Parathyroid adenoma (tissue), 2 donors: Measurements from ENCODE around the gene TYRO3.

ENCODE experiments used
- H2AFZ ChIP-seq: fragments of 300-600 bp; sonication (generic); one replicate; pipeline ENCODE4 v1.7.0; 2017; ENCODE audit warnings: antibody characterized with exemption, mild to moderate bottlenecking
- H3K27ac ChIP-seq: fragments of 300-600 bp; sonication (generic); one replicate; pipeline ENCODE4 v1.7.0; 2017
- H3K27me3 ChIP-seq: fragments of 300-600 bp; sonication (generic); one replicate; pipeline ENCODE4 v1.7.0; 2017; ENCODE audit warnings: low read length; ENCODE audit not compliant: control insufficient read depth, insufficient read depth
- H3K36me3 ChIP-seq: fragments of 300-600 bp; sonication (generic); one replicate; pipeline ENCODE4 v1.7.0; 2017; ENCODE audit warnings: low read length; ENCODE audit not compliant: control insufficient read depth, insufficient read depth
- H3K4me1 ChIP-seq: fragments of 300-600 bp; sonication (generic); one replicate; pipeline ENCODE4 v1.7.0; 2017; ENCODE audit warnings: control low read depth
- H3K4me2 ChIP-seq: fragments of 300-600 bp; sonication (generic); one replicate; pipeline ENCODE4 v1.7.0; 2017; ENCODE audit warnings: low read length
- H3K4me3 ChIP-seq: fragments of 300-600 bp; sonication (generic); one replicate; pipeline ENCODE4 v1.7.0; 2017; ENCODE audit warnings: low read depth, low read length
- H3K79me2 ChIP-seq: fragments of 300-600 bp; sonication (generic); one replicate; pipeline ENCODE4 v1.7.0; 2017; ENCODE audit warnings: control low read depth
- H3K9ac ChIP-seq: fragments of 300-600 bp; sonication (generic); one replicate; pipeline ENCODE4 v1.7.0; 2017; ENCODE audit warnings: mild to moderate bottlenecking
- H3K9me3 ChIP-seq: fragments of 300-600 bp; sonication (generic); one replicate; pipeline ENCODE4 v1.7.0; 2017; ENCODE audit warnings: low read length; ENCODE audit not compliant: control insufficient read depth
- TF ChIP-seq, protein P1 (sequence below): fragments of 300-600 bp; sonication (generic); IDR thresholded peaks from one replicate; pipeline ENCODE4 v1.7.0; 2017; ENCODE audit warnings: antibody characterized with exemption, mild to moderate bottlenecking
- donor health status: primary hyperparathyroidism.

The TYRO3 gene

DNA sequence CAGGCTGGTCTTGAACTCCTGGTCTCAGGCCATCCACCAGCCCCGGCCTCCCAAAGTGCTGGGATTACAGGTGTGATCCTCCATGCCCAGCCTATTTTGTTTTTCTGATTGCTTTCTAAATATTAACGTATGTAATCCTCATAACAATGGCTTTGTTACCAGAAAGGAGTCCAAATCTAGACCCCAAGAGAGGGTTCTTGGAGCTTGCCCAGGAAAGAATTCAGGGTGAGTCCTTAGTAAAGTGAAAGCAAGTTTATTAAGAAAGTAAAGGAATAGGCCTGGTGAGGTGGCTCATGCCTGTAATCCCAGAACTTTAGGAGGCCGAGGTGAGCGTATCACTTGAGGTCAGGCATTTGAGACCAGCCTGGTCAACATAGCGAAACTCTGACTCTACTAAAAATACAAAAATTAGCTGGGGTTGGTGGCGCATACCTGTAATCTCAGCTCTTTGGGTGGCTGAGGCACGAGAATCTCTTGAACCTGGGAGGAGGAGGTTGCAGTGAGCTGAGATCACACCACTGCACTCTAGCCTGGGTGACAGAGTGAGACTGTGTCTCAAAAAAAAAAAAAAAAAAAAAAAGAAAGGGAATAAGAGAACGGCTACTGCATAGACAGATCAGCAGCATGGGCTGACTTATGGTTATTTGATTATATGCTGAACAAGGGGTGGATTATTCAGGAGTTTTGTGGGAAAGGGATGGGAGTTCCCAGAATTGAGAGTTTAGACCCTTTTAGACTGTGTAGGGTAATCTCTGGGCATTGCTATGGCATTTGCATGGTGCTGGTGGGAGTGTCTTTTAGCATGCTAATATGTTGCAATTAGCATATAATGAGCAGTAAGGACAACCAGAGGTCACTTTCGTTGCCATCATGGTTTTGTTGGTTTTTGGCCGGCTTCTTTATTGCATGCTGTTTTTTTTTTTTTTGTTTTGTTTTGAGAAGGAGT lies 36.1 kb downstream of the TYRO3 start:
- Histone ChIP-seq H3K4me3 (no peak overlapping the region), H3K9ac (no peak overlapping the region), H3K4me1 (no peaks in the 10 kb centered on the region), H3K79me2 (no peaks in the 10 kb centered on the region), H3K27me3 (no peaks in the 10 kb centered on the region), H2AFZ (no peak overlapping the region), H3K4me2 (no peak overlapping the region), H3K27ac (no peak overlapping the region), H3K36me3 (no peaks in the 10 kb centered on the region), H3K9me3 (no peaks in the 10 kb centered on the region)
- TF ChIP-seq, protein P1, sequence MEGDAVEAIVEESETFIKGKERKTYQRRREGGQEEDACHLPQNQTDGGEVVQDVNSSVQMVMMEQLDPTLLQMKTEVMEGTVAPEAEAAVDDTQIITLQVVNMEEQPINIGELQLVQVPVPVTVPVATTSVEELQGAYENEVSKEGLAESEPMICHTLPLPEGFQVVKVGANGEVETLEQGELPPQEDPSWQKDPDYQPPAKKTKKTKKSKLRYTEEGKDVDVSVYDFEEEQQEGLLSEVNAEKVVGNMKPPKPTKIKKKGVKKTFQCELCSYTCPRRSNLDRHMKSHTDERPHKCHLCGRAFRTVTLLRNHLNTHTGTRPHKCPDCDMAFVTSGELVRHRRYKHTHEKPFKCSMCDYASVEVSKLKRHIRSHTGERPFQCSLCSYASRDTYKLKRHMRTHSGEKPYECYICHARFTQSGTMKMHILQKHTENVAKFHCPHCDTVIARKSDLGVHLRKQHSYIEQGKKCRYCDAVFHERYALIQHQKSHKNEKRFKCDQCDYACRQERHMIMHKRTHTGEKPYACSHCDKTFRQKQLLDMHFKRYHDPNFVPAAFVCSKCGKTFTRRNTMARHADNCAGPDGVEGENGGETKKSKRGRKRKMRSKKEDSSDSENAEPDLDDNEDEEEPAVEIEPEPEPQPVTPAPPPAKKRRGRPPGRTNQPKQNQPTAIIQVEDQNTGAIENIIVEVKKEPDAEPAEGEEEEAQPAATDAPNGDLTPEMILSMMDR: no peak

DNA sequence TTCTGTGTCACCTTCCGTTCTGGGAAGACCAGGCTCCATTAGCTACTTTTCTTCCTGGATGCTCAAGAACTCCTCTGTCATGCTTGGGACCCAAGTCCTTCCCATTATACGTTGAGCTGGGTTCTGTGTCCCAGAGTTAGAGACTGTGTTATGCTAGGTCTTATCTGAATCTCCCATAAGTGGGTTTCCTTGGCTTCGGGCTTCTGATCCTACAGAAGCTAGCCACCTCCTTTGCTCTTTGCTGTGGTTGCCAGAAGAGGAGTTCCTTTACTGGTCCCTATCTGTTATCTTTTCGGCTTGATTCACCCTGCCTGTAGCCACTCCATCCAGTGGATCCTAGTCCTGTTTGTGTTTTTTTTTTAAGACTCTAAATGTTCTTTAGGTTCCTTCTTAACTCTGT lies 38.0 kb downstream of the TYRO3 start:
- H3K27me3 ChIP-seq: no peaks in the 10 kb centered on the region
- no peak overlapping the region for H3K9ac ChIP-seq
- H3K4me3 ChIP-seq: no peak overlapping the region
- H3K4me2 ChIP-seq: no peak overlapping the region
- H3K9me3 ChIP-seq: no peaks in the 10 kb centered on the region
- no peak overlapping the region for H3K27ac ChIP-seq
- TF ChIP-seq, protein P1: no peak
- H3K4me1 ChIP-seq: no peaks in the 10 kb centered on the region
- no peaks in the 10 kb centered on the region for H3K36me3 ChIP-seq
- no peaks in the 10 kb centered on the region for H3K79me2 ChIP-seq
- H2AFZ ChIP-seq: no peak overlapping the region

DNA sequence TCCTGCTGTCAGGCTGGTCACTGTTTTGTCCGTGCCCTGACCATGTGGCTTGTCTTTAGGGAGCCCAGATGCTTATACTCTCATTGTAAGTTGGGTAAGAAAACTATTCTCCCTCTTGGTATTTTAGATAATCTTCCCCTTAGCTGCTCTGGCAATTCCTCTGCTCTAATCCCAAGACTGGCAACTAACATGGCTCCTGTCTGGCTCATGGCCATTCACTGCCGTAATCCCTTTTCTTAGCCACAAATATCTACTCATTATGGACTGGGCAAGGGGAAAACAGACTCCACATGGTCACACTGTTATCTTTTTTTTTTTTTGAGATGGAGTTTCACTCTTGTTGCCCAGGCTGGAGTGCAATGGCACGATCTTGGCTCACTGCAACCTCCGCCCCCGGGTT lies 38.8 kb downstream of the TYRO3 start:
- no peaks in the 10 kb centered on the region for H3K79me2 ChIP-seq
- H3K4me1 ChIP-seq: no peaks in the 10 kb centered on the region
- no peak overlapping the region for H3K4me3 ChIP-seq
- H3K27ac ChIP-seq: no peak overlapping the region
- TF ChIP-seq, protein P1: no peak
- no peaks in the 10 kb centered on the region for H3K36me3 ChIP-seq
- H2AFZ ChIP-seq: no peak overlapping the region
- no peak overlapping the region for H3K4me2 ChIP-seq
- H3K27me3 ChIP-seq: no peaks in the 10 kb centered on the region
- H3K9me3 ChIP-seq: no peaks in the 10 kb centered on the region
- H3K9ac ChIP-seq: no peak overlapping the region

DNA sequence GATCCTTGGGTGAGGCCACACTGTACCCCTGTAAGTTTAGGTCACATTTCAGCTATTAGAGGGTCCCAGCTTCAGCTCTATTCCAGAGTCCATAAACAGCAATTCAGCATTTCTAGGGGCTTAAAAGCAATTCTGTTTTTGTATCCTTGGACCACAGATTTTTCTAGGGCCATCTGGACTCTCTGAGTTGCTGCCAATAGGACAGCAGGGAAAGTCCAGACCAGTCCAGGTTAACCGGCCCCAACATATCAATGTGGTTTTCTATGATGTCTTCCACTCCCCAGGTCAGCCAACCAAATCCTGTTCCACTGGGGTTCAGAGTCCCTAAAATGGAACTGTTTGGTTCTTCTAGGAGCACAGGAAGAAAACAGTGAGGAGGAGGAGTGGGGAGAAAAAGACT lies 40.0 kb downstream of the TYRO3 start:
- Histone ChIP-seq H3K9ac (no peak overlapping the region), H3K79me2 (no peaks in the 10 kb centered on the region), H3K27me3 (no peaks in the 10 kb centered on the region), H3K4me3 (no peak overlapping the region), H3K4me2 (no peak overlapping the region), H3K9me3 (no peaks in the 10 kb centered on the region), H3K27ac (no peak overlapping the region), H2AFZ (no peak overlapping the region), H3K36me3 (no peaks in the 10 kb centered on the region), H3K4me1 (no peaks in the 10 kb centered on the region)
- TF ChIP-seq, protein P1: no peak
